ENCODE results near the gene FGD5. TPM values are rescaled to one million over a fixed set of nuclear protein-coding genes. Genes with fewer than 3 reads are reported as not detected.

FGD5 gene
- total RNA-seq, 4 donors from 2014 or later, result 0.80 to 12.0 (median 3.9) TPM

DNA sequence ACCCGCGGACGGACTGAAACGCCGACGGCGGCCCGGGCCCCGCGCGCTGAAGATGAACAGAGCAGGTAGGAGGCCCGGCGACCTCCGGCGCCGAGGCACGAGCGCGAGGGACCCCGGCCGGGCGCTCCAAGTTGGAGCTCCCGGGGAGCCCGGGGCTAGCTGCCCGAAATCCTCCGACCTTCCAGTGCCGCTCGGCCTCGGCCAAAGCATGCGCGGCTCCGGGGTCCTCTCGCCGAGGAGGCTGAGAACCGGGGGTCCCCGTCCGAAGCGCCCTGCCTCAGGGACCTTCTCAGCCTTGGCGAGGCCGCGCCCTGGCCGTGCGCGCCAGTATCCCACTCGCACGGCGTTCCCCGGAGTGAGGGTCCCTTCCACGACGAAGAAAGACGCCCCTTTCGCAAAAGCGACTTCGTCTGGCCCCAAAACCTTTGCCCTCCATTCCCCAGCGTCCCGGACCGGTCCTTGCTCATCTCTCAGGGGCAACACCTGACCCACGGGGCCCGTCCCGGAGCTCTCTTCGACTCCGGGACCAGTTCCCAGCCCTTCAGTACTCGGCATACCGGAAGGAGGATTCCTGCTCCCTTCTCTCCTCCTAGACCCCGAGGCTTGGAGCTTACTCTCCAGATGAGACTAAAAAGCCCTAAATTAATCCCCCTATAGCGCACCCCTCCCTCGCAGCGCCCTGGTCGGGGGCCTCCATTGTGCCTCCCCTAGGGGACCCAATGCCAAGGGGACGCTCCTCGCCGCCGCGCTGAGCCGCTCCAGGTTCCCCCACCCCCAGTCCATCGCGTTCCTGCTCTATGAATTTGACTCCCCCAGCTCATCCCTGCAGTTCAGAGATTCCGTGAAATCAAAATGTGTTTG, 7.7 kb upstream of the FGD5 start:
- H3K4me3 ChIP-seq, result peak overlapping the region; percentile 20 to 74 (median 54)
- intact Hi-C loops (cut with DNase I), result no loop called here
- WGBS, 2 donors, result 7 to 25% methylated on average over 7 to 21 of the region's 78 CpGs
- no peaks in the 10 kb centered on the region for H3K36me3 ChIP-seq
- TF ChIP-seq POLR2A (IDR thresholded peaks at IDR 0.05) (no peak), CTCF (IDR thresholded peaks at IDR 0.05) (no peak)
- peak overlapping the region; percentile 62 to 88 (median 79) for H3K27ac ChIP-seq
- DNase-seq, result no peak
- peaks cover 0 to 49% (median 7%) of the 10 kb centered on the region in 3 donors for H3K4me1 ChIP-seq
- H3K9me3 ChIP-seq, result no peaks in the 10 kb centered on the region
- peaks cover 0 to 87% (median 8%) of the 10 kb centered on the region in 4 donors for H3K27me3 ChIP-seq

- no peaks in the 10 kb centered on the region for H3K36me3 ChIP-seq
- 44 to 58% methylated on average over 2 to 3 of the region's 7 CpGs for WGBS, 2 donors
- peak overlapping the region; percentile 20 to 74 (median 54) for H3K4me3 ChIP-seq
- peaks cover 0 to 44% (median 7%) of the 10 kb centered on the region in 3 donors for H3K4me1 ChIP-seq
- intact Hi-C loops (cut with DNase I), result no loop called here
- no peak for DNase-seq
- no peaks in the 10 kb centered on the region for H3K9me3 ChIP-seq
- TF ChIP-seq CTCF (IDR thresholded peaks at IDR 0.05) (no peak), POLR2A (IDR thresholded peaks at IDR 0.05) (no peak)
- H3K27me3 ChIP-seq, result peaks cover 0 to 87% (median 8%) of the 10 kb centered on the region in 4 donors
- H3K27ac ChIP-seq, result peak overlapping the region; percentile 62 to 88 (median 79)
Observed at GRCh38 chr3:14811684-14812083, 7.1 kb upstream of the FGD5 start.

DNA sequence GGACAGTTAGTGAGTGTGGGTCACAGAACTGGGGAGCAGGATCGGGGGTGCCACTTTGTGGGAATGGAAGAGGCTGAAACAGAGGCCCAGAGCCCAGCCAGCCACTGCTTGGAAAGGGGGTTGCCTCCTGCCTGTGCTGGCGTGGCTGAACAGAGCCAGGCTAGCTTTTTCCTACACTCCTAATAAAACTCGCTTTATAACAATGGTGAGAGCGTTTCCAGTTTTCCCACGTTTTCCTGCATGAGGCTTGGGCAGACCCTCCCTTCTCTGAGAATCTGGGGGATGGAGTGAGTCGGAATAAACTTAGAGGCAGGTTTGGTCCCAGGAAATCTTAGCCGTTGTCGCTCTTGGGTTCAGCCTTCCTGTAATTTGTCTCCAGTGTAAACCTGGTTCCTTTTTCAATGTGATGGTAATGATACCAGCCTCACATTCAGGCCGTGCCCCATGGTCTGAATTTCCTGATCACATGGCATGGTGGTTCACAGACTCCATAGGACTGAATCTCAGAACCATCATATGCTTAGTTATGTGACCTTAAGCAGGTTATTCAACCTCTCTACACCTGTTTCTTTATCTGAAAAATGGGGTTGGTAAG, 6.5 kb upstream of the FGD5 start:
- H3K9me3 ChIP-seq, result no peaks in the 10 kb centered on the region
- WGBS, 2 donors, result 47 to 49% methylated on average over 6 to 9 of the region's 9 CpGs
- H3K4me1 ChIP-seq, result peaks cover 0 to 44% (median 7%) of the 10 kb centered on the region in 3 donors
- TF ChIP-seq CTCF (IDR thresholded peaks at IDR 0.05) (no peak), POLR2A (IDR thresholded peaks at IDR 0.05) (no peak)
- H3K27ac ChIP-seq, result peak overlapping the region in 3 of 4 donors; percentile 39 to 88 (median 70)
- intact Hi-C loops (cut with DNase I), result no loop called here
- H3K36me3 ChIP-seq, result no peaks in the 10 kb centered on the region
- no peak for DNase-seq
- peaks cover 0 to 81% (median 8%) of the 10 kb centered on the region in 4 donors for H3K27me3 ChIP-seq
- H3K4me3 ChIP-seq, result peak overlapping the region in 3 of 4 donors; percentile 50 to 74 (median 58)

GRCh38 chr3:14814411-14814871, 4.3 kb upstream of the FGD5 start:
- peaks cover 0 to 43% (median 7%) of the 10 kb centered on the region in 3 donors for H3K4me1 ChIP-seq
- no peak for DNase-seq
- WGBS, 2 donors, result 57 to 73% methylated on average over 3 to 4 of the region's 4 CpGs
- peaks cover 0 to 60% (median 8%) of the 10 kb centered on the region in 4 donors for H3K27me3 ChIP-seq
- H3K27ac ChIP-seq, result no peak overlapping the region
- H3K36me3 ChIP-seq, result peaks cover 0 to 5% (median 0%) of the 10 kb centered on the region in 3 donors
- no peaks in the 10 kb centered on the region for H3K9me3 ChIP-seq
- TF ChIP-seq CTCF (IDR thresholded peaks at IDR 0.05) (no peak), POLR2A (IDR thresholded peaks at IDR 0.05) (no peak)
- no peak overlapping the region for H3K4me3 ChIP-seq
- intact Hi-C loops (cut with DNase I), result no loop called here

DNA sequence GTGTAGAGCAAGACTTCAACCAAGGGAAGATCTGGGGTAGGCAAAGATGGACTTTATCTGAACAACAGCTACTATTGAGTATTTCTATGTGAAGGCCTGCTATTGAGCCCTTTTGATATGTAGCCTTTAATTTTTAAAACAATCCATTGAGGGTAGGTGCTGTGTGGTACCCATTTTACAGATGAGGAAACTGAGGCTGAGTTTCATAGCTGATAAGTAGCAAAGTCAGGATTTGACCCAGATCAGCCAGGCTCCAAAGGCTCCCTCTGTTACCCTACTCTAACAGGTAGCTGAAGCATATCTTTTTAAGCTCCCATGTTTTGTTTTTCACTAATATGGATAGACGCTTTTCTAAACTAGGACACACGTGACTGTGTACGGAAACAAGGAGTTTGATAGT, 2.4 kb upstream of the FGD5 start:
- intact Hi-C loops (cut with DNase I), result no loop called here
- 81 to 83% methylated on average over 3 of the region's 3 CpGs for WGBS, 2 donors
- H3K36me3 ChIP-seq, result peaks cover 0 to 14% (median 0%) of the 10 kb centered on the region in 3 donors
- peaks cover 0 to 42% (median 0%) of the 10 kb centered on the region in 4 donors for H3K27me3 ChIP-seq
- H3K4me1 ChIP-seq, result peaks cover 0 to 26% (median 7%) of the 10 kb centered on the region in 3 donors
- no peak for TF ChIP-seq POLR2A (IDR thresholded peaks at IDR 0.05)
- no peak for TF ChIP-seq CTCF (IDR thresholded peaks at IDR 0.05)
- no peaks in the 10 kb centered on the region for H3K9me3 ChIP-seq
- H3K4me3 ChIP-seq, result no peak overlapping the region
- no peak for DNase-seq
- no peak overlapping the region for H3K27ac ChIP-seq

Measured in esophagus squamous epithelium (tissue), 5 donors.